HUES48 (cell line): Measurements from ENCODE around the gene ZNF518B.
A peak's percentile ranks its signal among the peaks of the same experiment; 100 is the strongest.

ENCODE experiments used
- H3K27ac ChIP-seq: one replicate; pipeline ENCODE4 v1.7.0; 2013; ENCODE audit warnings: low read depth, low read length, inconsistent platforms
- H3K27me3 ChIP-seq: 2 replicates; pipeline ENCODE4 v1.6.1; 2013; ENCODE audit warnings: mild to moderate bottlenecking, low read length; ENCODE audit not compliant: control insufficient read depth, insufficient read depth
- H3K36me3 ChIP-seq: 2 replicates; pipeline ENCODE4 v1.6.1; 2013; ENCODE audit warnings: low read length; ENCODE audit not compliant: control insufficient read depth, insufficient read depth
- H3K4me1 ChIP-seq: 2 replicates; pipeline ENCODE4 v1.6.1; 2013; ENCODE audit warnings: mild to moderate bottlenecking, low read length; ENCODE audit not compliant: control insufficient read depth, insufficient read depth
- H3K4me3 ChIP-seq: 2 replicates; pipeline ENCODE4 v1.5.1; 2013; ENCODE audit warnings: mild to moderate bottlenecking, low read depth, low read length
- H3K9ac ChIP-seq: 2 replicates; pipeline ENCODE4 v1.6.1; 2013; ENCODE audit warnings: mild to moderate bottlenecking, low read depth, low read length, moderate library complexity
- H3K9me3 ChIP-seq: 2 replicates; pipeline ENCODE4 v1.6.1; 2013; ENCODE audit warnings: low read length; ENCODE audit not compliant: control insufficient read depth, insufficient read depth

ZNF518B gene

DNA sequence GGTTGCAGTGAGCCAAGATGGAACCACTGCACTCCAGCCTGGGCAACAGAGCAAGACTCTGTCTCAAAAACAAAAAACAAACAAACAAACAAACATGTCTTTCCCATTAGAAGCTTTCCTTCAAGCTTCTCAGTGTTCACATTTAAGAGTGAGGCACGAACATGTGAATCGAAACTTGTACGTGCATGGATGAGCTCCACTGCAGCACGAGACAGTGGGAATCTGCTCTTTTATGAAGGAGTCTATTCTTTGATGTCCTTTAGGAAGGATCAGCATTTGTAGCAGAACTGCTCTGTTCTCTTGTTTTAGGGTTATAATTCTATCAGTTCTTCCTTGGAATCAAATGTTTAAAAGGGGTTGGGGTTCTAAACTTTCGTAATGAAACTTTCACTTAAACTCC is 23.4 kb upstream of the ZNF518B start:
- Histone ChIP-seq H3K27ac (no peak overlapping the region), H3K4me1 (peaks cover 4% of the 10 kb centered on the region; the same call in 1 of the 2 replicates), H3K27me3 (no peaks in the 10 kb centered on the region), H3K9ac (no peak overlapping the region), H3K4me3 (no peak overlapping the region), H3K36me3 (no peaks in the 10 kb centered on the region), H3K9me3 (no peaks in the 10 kb centered on the region)

DNA sequence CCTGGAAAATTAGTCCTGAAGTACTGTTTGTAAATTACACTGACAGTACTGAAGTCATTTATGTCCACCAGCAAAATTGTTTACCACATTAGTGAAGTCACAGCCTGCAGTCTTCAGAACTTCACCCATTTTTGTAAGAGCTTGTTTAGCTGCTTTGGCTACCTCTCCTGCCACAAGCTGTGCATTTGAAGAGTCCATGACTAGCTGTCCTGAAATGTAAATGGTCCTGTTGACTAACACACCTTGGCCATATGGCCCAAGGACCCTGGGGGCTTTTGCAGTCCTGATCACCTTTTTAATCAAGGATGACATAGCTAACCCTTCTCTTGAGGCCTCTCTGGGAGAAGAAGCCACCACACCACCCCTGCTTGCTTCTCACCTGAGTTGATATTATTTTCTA is 21.4 kb upstream of the ZNF518B start:
- H3K9me3 ChIP-seq, result no peaks in the 10 kb centered on the region
- no peak overlapping the region for H3K4me3 ChIP-seq
- peaks cover 4% of the 10 kb centered on the region; the same call in 1 of the 2 replicates for H3K4me1 ChIP-seq
- no peaks in the 10 kb centered on the region for H3K36me3 ChIP-seq
- H3K27ac ChIP-seq, result no peak overlapping the region
- no peaks in the 10 kb centered on the region for H3K27me3 ChIP-seq
- no peak overlapping the region for H3K9ac ChIP-seq

DNA sequence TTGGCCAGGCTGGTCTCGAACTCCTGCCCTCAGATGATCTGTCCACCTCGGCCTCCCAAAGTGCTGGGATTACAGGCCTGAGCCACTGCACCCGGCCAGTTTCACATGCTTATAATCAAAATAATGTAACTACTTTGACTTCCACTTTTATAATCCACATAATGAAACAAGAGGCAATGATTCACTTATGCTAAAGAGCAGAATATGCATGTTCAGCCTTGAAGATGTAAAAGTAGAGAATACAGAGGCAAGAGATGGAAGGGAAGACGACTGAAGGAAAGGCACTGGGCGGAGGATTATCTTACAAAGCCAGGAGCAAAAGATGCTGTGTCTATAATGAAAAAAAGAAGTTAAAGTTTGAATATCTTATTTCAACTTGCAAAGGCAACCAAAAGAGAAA is 13.3 kb upstream of the ZNF518B start:
- Histone ChIP-seq H3K4me1 (no peaks in the 10 kb centered on the region), H3K36me3 (no peaks in the 10 kb centered on the region), H3K9ac (no peak overlapping the region), H3K27me3 (no peaks in the 10 kb centered on the region; the same call in 1 of the 2 replicates), H3K9me3 (no peaks in the 10 kb centered on the region), H3K27ac (no peak overlapping the region), H3K4me3 (no peak overlapping the region)

DNA sequence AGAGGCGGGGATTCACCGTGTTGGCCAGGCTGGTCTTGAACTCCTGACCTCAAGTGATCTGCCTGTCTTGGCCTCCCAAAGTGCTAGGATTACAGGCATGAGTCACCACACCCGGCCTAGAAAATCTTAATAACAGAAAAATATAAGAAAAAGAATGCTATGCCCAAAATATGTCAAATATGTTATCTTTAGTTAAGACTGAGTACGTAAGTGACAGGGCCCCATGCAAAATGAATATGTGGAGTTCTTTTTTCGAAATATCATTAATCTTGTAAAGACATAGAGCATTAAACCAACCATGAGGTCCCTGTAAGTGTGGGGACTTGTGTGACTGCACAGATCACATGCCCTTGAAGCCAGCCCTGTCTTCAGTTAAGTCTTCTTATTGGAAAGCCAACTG is 8.9 kb upstream of the ZNF518B start:
- Histone ChIP-seq H3K9ac (no peak overlapping the region), H3K9me3 (no peaks in the 10 kb centered on the region), H3K27me3 (peaks cover 31% of the 10 kb centered on the region), H3K4me3 (no peak overlapping the region), H3K4me1 (peaks cover 6% of the 10 kb centered on the region; the same call in 1 of the 2 replicates), H3K36me3 (no peaks in the 10 kb centered on the region), H3K27ac (no peak overlapping the region)

DNA sequence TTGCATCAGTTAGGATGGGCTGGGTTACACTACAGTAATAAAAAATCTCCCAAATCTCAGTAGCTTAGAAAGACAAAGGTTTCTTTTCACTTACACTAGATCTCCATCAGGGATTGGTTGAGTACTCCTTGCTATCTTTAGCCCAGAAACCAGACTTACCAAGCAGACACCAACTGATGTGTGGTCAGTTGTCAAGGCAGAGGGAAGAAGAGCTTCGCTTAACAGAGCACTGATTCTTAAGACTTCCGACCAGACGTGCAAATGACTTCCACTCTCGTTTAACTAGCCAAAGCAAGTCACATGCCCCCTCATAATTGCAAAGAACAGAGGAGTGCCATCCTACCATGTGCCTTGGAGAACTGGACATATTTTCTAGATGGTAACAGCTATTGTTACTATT is 5.7 kb upstream of the ZNF518B start:
- no peak overlapping the region for H3K9ac ChIP-seq
- no peaks in the 10 kb centered on the region for H3K36me3 ChIP-seq
- peaks cover 64% of the 10 kb centered on the region for H3K27me3 ChIP-seq
- no peak overlapping the region for H3K27ac ChIP-seq
- no peaks in the 10 kb centered on the region for H3K9me3 ChIP-seq
- H3K4me1 ChIP-seq, result peaks cover 11% of the 10 kb centered on the region
- H3K4me3 ChIP-seq, result no peak overlapping the region

DNA sequence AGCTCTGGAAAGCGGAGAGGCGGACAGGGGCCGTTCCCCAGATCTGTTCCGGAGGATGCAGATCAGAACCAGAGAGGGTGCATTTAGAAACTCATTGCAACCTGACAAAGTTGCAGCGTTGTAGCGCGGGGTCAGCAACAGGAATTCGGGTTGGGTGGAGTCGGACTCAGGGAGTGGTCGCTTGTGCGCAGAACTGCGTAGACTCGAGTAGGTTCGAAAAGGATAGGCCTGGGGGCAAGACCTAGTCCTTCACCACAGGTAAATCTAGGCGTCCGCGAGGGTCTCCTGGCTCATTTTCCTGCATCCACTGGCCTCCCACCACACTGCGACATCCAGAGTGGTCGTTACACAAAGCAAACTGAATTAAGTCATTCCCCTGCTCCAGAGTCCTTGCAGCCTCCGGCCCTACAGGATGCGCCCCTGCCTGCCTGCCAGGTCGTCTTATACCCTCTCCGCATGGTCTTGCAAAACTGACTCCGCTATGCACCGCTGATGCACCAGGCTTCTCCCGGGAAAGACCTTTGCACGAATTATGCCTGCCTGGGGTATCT is 4.7 kb upstream of the ZNF518B start:
- peak overlapping the region; percentile 51; the same call in 1 of the 2 replicates for H3K9ac ChIP-seq
- H3K4me1 ChIP-seq, result peaks cover 14% of the 10 kb centered on the region

DNA sequence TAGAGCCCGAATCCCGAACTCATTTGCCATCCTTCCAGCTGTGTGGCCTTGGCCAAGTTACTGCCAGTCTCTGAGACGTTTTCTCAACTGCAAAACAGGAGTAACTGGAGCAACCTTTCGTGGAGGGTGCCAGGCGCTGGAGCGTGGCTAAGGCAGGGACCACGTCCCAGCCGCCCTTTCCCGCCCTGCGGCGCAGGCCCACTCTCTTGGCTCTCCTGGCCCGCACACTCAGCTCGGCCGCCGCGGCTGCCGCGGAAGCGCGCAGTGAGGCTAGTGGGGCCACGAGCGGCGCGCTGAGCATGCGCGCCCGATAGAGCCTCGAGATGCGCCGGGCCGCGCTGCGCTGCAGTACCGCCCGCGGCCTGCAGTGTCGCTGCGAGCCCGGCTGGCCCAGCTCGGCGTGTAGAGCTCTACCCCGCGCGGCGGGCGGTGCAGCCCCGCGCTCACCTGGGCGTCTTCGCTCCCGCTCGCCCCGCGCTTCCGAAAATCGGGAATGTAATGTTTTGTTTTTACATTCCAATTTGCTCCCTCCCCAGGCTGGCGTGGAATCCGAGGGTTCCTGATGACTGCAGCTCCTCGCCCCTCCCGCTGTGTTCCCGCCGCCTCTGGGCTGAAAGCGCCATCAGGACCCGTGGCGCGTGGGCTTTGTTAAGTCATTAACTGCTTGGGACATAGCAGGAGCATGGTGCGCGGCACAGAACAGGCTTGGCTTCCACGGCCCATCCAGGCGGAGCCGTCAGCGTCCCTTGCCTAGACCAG is 4.0 kb upstream of the ZNF518B start:
- no peaks in the 10 kb centered on the region for H3K36me3 ChIP-seq
- no peaks in the 10 kb centered on the region for H3K9me3 ChIP-seq
- H3K27ac ChIP-seq, result no peak overlapping the region
- peak overlapping the region; percentile 84 for H3K4me3 ChIP-seq
- peaks cover 15% of the 10 kb centered on the region for H3K4me1 ChIP-seq
- H3K9ac ChIP-seq, result peak overlapping the region; percentile 51; the same call in 1 of the 2 replicates
- H3K27me3 ChIP-seq, result peaks cover 73% of the 10 kb centered on the region

More for the DNA sequence above, 4.7 kb upstream of the ZNF518B start:
- Histone ChIP-seq H3K36me3 (no peaks in the 10 kb centered on the region), H3K9me3 (no peaks in the 10 kb centered on the region), H3K4me3 (peak overlapping the region; percentile 84), H3K27ac (no peak overlapping the region), H3K27me3 (peaks cover 70% of the 10 kb centered on the region)

DNA sequence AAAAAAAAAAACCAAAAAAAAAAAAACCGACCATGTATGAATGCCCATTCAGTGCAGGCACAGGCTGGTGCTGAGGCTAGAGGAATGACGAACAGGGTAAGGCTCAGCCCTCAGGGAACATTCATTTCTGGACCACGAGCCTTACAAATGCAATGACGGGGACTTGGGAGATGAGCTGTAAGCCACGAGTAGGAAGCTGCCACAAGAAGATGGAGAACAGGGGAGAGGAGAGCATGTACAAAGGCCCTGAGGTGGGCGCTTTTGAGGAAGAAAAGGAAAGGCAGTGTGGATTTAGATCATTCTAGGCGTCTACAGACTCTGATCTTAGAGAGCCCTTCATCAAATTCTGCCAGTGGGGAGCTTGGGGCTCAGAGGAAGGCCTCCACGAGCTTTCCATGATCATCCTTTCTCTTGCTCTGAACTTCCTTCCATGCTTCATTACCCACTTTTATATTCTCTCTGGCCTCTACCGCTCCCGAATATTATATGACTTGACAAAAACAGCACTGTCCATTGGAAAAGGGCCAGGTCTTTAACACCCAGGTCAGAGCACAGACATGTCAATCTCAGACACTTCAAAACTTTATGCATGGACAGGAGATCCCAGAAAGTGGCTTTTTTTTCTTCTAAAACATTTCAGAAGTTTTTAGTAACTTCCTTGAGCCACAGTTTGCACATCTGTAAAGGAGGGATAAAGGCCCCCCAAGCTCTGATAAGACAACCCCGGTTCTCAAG is 3.3 kb upstream of the ZNF518B start:
- Histone ChIP-seq H3K27ac (no peak overlapping the region), H3K36me3 (no peaks in the 10 kb centered on the region), H3K4me1 (peaks cover 23% of the 10 kb centered on the region), H3K4me3 (no peak overlapping the region), H3K27me3 (peaks cover 81% of the 10 kb centered on the region), H3K9me3 (no peaks in the 10 kb centered on the region), H3K9ac (no peak overlapping the region)

DNA sequence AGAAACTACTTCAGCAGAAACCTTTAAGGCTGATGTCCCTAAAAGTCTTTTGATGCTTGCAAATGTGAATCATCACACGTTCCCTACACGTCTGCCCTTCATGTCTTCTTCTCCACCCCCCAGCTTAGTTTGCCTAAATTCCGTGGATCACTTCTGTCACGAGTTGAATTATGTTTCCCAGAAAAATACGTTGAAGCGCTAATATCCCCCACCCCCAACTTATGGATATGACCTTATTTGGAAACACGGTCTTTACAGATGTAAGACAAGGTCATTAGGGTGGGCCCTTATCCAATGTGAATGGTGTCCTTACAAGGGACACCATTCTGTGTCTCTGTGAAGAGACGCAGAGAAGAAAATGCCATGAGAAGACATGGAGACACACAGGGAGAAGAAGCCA is 2.1 kb upstream of the ZNF518B start:
- H3K27ac ChIP-seq, result no peak overlapping the region
- H3K9me3 ChIP-seq, result no peaks in the 10 kb centered on the region
- peaks cover 3% of the 10 kb centered on the region; the same call in 1 of the 2 replicates for H3K36me3 ChIP-seq
- peaks cover 33% of the 10 kb centered on the region for H3K4me1 ChIP-seq
- H3K4me3 ChIP-seq, result no peak overlapping the region
- H3K27me3 ChIP-seq, result peaks cover 91% of the 10 kb centered on the region
- no peak overlapping the region for H3K9ac ChIP-seq

DNA sequence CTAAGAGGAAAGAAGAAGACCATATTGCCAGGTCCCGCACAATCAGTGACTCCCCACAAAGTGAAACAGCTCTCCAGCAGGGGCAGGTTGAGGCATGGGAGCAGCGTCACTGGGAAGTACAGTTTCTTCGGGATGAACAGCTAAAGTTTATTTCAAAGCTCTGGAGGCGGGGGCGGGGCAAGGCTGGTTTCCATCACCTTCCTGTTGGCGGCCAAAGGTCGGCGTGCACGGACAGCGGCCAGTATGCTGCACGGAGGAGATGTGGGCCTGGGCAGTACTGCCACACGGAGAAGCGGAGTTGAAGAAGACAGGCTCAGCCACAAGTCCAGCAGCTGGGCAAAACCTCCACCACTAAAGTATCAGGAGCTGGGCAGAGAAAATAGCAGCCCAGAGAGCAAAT is 951 bp upstream of the ZNF518B start:
- no peak overlapping the region; the same call in 1 of the 2 replicates for H3K4me3 ChIP-seq
- H3K9me3 ChIP-seq, result no peaks in the 10 kb centered on the region
- H3K36me3 ChIP-seq, result peaks cover 8% of the 10 kb centered on the region
- H3K27ac ChIP-seq, result no peak overlapping the region
- H3K27me3 ChIP-seq, result peaks cover 82% of the 10 kb centered on the region
- peaks cover 33% of the 10 kb centered on the region for H3K4me1 ChIP-seq
- H3K9ac ChIP-seq, result no peak overlapping the region
